ENCODE measurements around the gene HIPK1.
"Not testable (repeated sequence)": the region's sequence is repeated elsewhere in the genome, so short reads cannot be mapped to it uniquely, and the experiment has no call there.

HIPK1 gene

GRCh38 chr1:114011796-114012195, 82.7 kb downstream of the HIPK1 start:
- no peak for DNase-seq (ENCODE audit: low spot score)

- DNase-seq (ENCODE audit: low spot score), result no peak
These were observed 86.0 kb downstream of the HIPK1 start for GRCh38 chr1:114015075-114015474.

DNA sequence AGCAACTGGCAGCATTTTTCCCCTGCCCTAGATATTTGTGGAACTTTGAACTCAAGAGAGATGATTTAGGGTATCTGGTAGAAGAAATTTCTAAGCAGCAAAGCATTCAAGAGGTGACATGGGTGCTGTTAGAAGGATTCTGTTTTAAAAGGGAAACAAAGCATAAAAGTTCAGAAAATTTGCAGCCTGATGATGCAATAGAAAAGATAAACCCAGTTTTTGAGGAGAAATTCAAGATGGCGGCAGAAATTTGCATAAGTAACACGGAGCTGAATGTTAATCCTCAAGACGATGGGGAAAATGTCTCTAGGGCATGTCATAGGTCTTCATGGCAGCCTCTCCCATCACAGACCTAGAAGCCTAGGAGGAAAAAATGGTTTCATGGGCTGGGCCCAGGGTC, 90.6 kb downstream of the HIPK1 start:
- not testable (repeated sequence) for DNase-seq (ENCODE audit: low spot score)

- no peak for DNase-seq (ENCODE audit: low spot score)
These were observed 92.6 kb downstream of the HIPK1 start for GRCh38 chr1:114021665-114022099.

- DNase-seq (ENCODE audit: low spot score), result no peak
These were observed 93.8 kb downstream of the HIPK1 start for GRCh38 chr1:114022877-114023276.

DNA sequence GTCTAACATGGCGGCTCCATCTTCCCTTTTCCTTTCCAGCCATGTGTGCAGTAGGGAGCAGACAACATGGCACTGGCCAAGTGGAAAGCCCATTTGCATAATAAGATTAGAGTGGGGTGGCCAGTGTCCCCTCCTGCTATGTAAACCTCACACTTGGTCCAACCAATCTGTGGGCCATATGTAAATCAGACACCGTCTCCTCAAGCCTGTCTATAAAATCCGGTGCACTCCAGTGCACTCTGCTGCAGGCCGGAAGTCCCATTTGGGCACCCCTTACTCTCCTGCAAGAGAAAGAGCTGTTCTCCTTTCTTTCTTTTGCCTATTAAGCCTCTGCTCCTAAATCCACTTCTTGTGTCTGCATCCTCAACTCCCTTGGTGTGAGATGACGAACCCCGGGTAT, 94.3 kb downstream of the HIPK1 start:
- DNase-seq (ENCODE audit: low spot score), result no peak

- no peak for DNase-seq (ENCODE audit: low spot score)
These were observed 94.9 kb downstream of the HIPK1 start for GRCh38 chr1:114024049-114024448.

DNA sequence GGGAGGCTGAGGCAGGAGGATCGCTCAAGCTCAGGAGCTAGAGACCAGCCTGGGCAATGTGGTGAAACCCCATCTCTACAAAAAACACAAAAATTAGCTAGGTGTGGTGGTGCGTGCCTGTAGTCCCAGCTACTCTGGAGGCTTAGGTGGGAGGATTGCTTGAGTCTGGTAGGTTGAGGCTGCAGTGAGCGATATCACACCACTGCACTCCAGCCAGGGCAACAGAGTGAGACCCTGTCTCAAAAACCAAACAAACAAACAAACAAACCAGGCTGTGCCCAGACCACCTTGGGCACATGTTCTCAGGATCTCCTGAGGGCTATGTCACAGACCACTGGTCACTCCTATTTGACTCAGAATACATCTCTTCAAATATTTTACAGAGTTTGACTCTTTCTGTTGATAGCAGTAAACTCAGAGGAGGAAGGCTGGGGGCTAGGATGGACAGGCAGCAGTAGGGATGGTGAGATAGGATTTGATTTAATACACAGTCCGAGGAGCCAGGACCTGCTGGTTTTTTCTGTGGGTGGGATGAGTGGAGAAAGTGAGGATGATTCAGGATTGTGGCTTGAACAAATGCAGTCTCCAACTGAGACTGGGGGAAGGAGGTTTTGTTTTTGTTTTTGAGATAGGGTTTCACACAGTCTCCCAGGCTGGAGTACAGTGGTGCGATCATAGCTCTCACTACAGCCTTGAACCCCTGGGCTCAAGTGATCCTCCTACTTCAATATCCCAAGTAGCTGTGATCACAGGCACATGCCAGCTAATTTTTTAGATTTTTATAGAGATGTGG, 96.7 kb downstream of the HIPK1 start:
- DNase-seq (ENCODE audit: low spot score), result no peak

GRCh38 chr1:114026797-114027196, 97.7 kb downstream of the HIPK1 start:
- no peak for DNase-seq (ENCODE audit: low spot score)

Measured in HuH-7 (cell line).